Hepatocyte (in vitro differentiated cells): ENCODE measurements around the gene BOK. TPM values are rescaled to one million over a fixed set of nuclear protein-coding genes. Genes with fewer than 3 reads are reported as not detected.

Experiments
- DNase-seq: peaks from one replicate; pipeline ENCODE4 v3.0.0-alpha.2; 2016; ENCODE audit warnings: low spot score
- H2AFZ ChIP-seq: fragments of 200-600 bp; sonication (generic); 2 replicates; pipeline ENCODE4 v1.6.0; 2016; ENCODE audit warnings: antibody characterized with exemption, mild to moderate bottlenecking
- H3K27ac ChIP-seq: fragments of 200-600 bp; sonication (generic); 2 replicates; pipeline ENCODE4 v1.5.1; 2016; ENCODE audit warnings: mild to moderate bottlenecking
- H3K27me3 ChIP-seq: fragments of 200-600 bp; sonication (generic); 2 replicates; pipeline ENCODE4 v1.6.1; 2016
- H3K36me3 ChIP-seq: fragments of 200-600 bp; sonication (generic); replicated peaks from 2 replicates; pipeline ENCODE4 v1.5.1; 2016; ENCODE audit warnings: low read depth; ENCODE audit not compliant: insufficient read depth
- H3K4me1 ChIP-seq: fragments of 200-600 bp; sonication (generic); 2 replicates; pipeline ENCODE4 v1.5.1; 2016; ENCODE audit warnings: mild to moderate bottlenecking, moderate library complexity; ENCODE audit not compliant: insufficient read depth
- H3K4me2 ChIP-seq: fragments of 200-600 bp; sonication (generic); 2 replicates; pipeline ENCODE4 v1.6.0; 2016
- H3K4me3 ChIP-seq: fragments of 200-600 bp; sonication (generic); 2 replicates; pipeline ENCODE4 v1.5.1; 2016; ENCODE audit warnings: mild to moderate bottlenecking
- H3K79me2 ChIP-seq: fragments of 200-600 bp; sonication (generic); 2 replicates; pipeline ENCODE4 v1.6.0; 2017; ENCODE audit warnings: mild to moderate bottlenecking
- H3K9me2 ChIP-seq: fragments of 200-600 bp; sonication (generic); replicated peaks from 2 replicates; pipeline ENCODE4 v1.6.0; 2017; ENCODE audit warnings: mild to moderate bottlenecking; ENCODE audit not compliant: insufficient read depth
- H3K9me3 ChIP-seq: fragments of 200-600 bp; sonication (generic); 2 replicates; pipeline ENCODE4 v1.5.1; 2016; ENCODE audit warnings: low read depth, mild to moderate bottlenecking
- H4K20me1 ChIP-seq: fragments of 200-600 bp; sonication (generic); 2 replicates; pipeline ENCODE4 v1.6.0; 2016; ENCODE audit warnings: mild to moderate bottlenecking; ENCODE audit not compliant: insufficient read depth, poor library complexity, severe bottlenecking
- EZH2 ChIP-seq: fragments of 200-600 bp; sonication (generic); IDR thresholded peaks from 2 replicates; pipeline ENCODE4 v1.6.1; 2016; ENCODE audit warnings: antibody characterized with exemption, mild to moderate bottlenecking, borderline replicate concordance
- EZH2phosphoT487 ChIP-seq: fragments of 200-600 bp; sonication (generic); IDR thresholded peaks from one replicate; pipeline ENCODE4 v1.6.1; 2018; ENCODE audit warnings: antibody characterized with exemption, mild to moderate bottlenecking, low read depth, moderate library complexity; ENCODE audit not compliant: unreplicated experiment, severe bottlenecking
- WGBS: methylation state at CpG from one replicate; pipeline ENCODE4 v1.1.6; 2016; ENCODE audit warnings: low lambda C conversion rate; ENCODE audit errors: missing lambda C conversion rate; 5-methylcytosine and 5-hydroxymethylcytosine counted together
- polyA plus RNA-seq: library from polyadenylated mRNA; unstranded; fragments of >200 nt; fragmentation: Nextera tagmentation; extraction: Ambion mirVana; gene quantifications from 2 replicates; pipeline ENCODE4 v1.2.1, GENCODE V29; 2016
- total RNA-seq: library from RNA; depleted of rRNA; stranded (reverse); fragments of >200 nt; gene quantifications from 2 replicates; pipeline ENCODE4 v1.2.3, GENCODE V29; 2014
- TF ChIP-seq, protein P1 (sequence below): fragments of 200-600 bp; sonication (generic); IDR thresholded peaks from 2 replicates; pipeline ENCODE4 v1.5.1; 2016; ENCODE audit warnings: antibody characterized with exemption, mild to moderate bottlenecking; ENCODE audit not compliant: poor library complexity

Gene BOK
- total and polyA plus RNA-seq, 2 experiments from 2014 or later: 24.2 to 26.5 TPM

GRCh38 chr2:241514553-241514952 is 44.0 kb upstream of the BOK start:
- TF ChIP-seq EZH2phosphoT487 (no peak), EZH2 (no peak)
- TF ChIP-seq, protein P1, sequence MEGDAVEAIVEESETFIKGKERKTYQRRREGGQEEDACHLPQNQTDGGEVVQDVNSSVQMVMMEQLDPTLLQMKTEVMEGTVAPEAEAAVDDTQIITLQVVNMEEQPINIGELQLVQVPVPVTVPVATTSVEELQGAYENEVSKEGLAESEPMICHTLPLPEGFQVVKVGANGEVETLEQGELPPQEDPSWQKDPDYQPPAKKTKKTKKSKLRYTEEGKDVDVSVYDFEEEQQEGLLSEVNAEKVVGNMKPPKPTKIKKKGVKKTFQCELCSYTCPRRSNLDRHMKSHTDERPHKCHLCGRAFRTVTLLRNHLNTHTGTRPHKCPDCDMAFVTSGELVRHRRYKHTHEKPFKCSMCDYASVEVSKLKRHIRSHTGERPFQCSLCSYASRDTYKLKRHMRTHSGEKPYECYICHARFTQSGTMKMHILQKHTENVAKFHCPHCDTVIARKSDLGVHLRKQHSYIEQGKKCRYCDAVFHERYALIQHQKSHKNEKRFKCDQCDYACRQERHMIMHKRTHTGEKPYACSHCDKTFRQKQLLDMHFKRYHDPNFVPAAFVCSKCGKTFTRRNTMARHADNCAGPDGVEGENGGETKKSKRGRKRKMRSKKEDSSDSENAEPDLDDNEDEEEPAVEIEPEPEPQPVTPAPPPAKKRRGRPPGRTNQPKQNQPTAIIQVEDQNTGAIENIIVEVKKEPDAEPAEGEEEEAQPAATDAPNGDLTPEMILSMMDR: no peak
- Histone ChIP-seq H4K20me1 (no peaks in the 10 kb centered on the region), H3K9me3 (no peaks in the 10 kb centered on the region), H2AFZ (no peak overlapping the region), H3K27ac (no peak overlapping the region), H3K4me2 (no peak overlapping the region), H3K9me2 (no peaks in the 10 kb centered on the region), H3K4me1 (peaks cover 1% of the 10 kb centered on the region), H3K27me3 (no peaks in the 10 kb centered on the region), H3K36me3 (no peaks in the 10 kb centered on the region), H3K4me3 (no peak overlapping the region), H3K79me2 (no peaks in the 10 kb centered on the region)
- no peak for DNase-seq
- WGBS: 83% methylated on average over 5 of the region's 5 CpGs

GRCh38 chr2:241514986-241515737 is 43.4 kb upstream of the BOK start:
- TF ChIP-seq EZH2phosphoT487 (no peak), EZH2 (no peak)
- TF ChIP-seq, protein P1: no peak
- H3K36me3 ChIP-seq: no peaks in the 10 kb centered on the region
- no peaks in the 10 kb centered on the region for H3K9me3 ChIP-seq
- H3K27me3 ChIP-seq: no peaks in the 10 kb centered on the region
- H3K27ac ChIP-seq: no peak overlapping the region
- H3K4me2 ChIP-seq: no peak overlapping the region
- no peaks in the 10 kb centered on the region for H3K4me1 ChIP-seq
- H3K79me2 ChIP-seq: no peaks in the 10 kb centered on the region
- 75% methylated on average over 10 of the region's 10 CpGs for WGBS
- no peak overlapping the region for H3K4me3 ChIP-seq
- no peaks in the 10 kb centered on the region for H3K9me2 ChIP-seq
- no peaks in the 10 kb centered on the region for H4K20me1 ChIP-seq
- H2AFZ ChIP-seq: no peak overlapping the region
- DNase-seq: no peak

- no peak overlapping the region for H3K4me2 ChIP-seq
- no peak overlapping the region for H3K27ac ChIP-seq
- no peaks in the 10 kb centered on the region for H3K79me2 ChIP-seq
- no peaks in the 10 kb centered on the region for H3K36me3 ChIP-seq
- no peak overlapping the region for H2AFZ ChIP-seq
- TF ChIP-seq EZH2phosphoT487: no peak
- TF ChIP-seq, protein P1: no peak
- no peak for TF ChIP-seq EZH2
- H3K9me2 ChIP-seq: no peaks in the 10 kb centered on the region
- no peaks in the 10 kb centered on the region for H3K27me3 ChIP-seq
- DNase-seq: no peak
- WGBS: 91% methylated on average over 1 of the region's 3 CpGs
- no peaks in the 10 kb centered on the region for H3K9me3 ChIP-seq
- H3K4me3 ChIP-seq: no peak overlapping the region
- H3K4me1 ChIP-seq: no peaks in the 10 kb centered on the region
- no peaks in the 10 kb centered on the region for H4K20me1 ChIP-seq
Measured at GRCh38 chr2:241516520-241516965, 42.0 kb upstream of the BOK start.
